ENCODE data around the gene CGB2. TPM values are rescaled to one million over a fixed set of nuclear protein-coding genes. Genes with fewer than 3 reads are reported as not detected.

The CGB2 gene
- total and polyA plus RNA-seq, 9 donors: 0.27 TPM; not detected in 8

Other genes with a start within 250 kb of the CGB2 start
- 18.8 TPM for gene BCAT2, start 220.9 kb upstream of the CGB2 start, total RNA-seq
- gene BCAT2, start 220.9 kb upstream of the CGB2 start, polyA plus RNA-seq (ENCODE audit: insufficient read depth in 1 of 8, insufficient read length in 8 of 8, low replicate concordance in 1 of 8): 10 to 100 TPM; 21.2 to 32.7 (median 24.6) TPM
- gene HSD17B14, start 195.4 kb upstream of the CGB2 start, total RNA-seq: 2.7 TPM
- gene HSD17B14, start 195.4 kb upstream of the CGB2 start, polyA plus RNA-seq (ENCODE audit: insufficient read depth in 1 of 8, insufficient read length in 8 of 8, low replicate concordance in 1 of 8): 1 to 10 TPM; 1.9 to 8.3 (median 4.3) TPM
- gene PLEKHA4, start 163.3 kb upstream of the CGB2 start, total RNA-seq: 18.7 TPM
- 10 to 100 TPM; 34.9 to 59.0 (median 38.4) TPM for gene PLEKHA4, start 163.3 kb upstream of the CGB2 start, polyA plus RNA-seq (ENCODE audit: insufficient read depth in 1 of 8, insufficient read length in 8 of 8, low replicate concordance in 1 of 8)
- 32.2 TPM for gene PPP1R15A, start 159.5 kb upstream of the CGB2 start, total RNA-seq
- gene PPP1R15A, start 159.5 kb upstream of the CGB2 start, polyA plus RNA-seq (ENCODE audit: insufficient read depth in 1 of 8, insufficient read length in 8 of 8, low replicate concordance in 1 of 8): 10 to 100 TPM; 49.0 to 84.7 (median 57.3) TPM
- 0.09 TPM for gene TULP2, start 133.1 kb upstream of the CGB2 start, total RNA-seq
- under 1 TPM in 7 of 8 donors, not detected in 1; 0.13 to 0.88 (median 0.46) TPM for gene TULP2, start 133.1 kb upstream of the CGB2 start, polyA plus RNA-seq (ENCODE audit: insufficient read depth in 1 of 8, insufficient read length in 8 of 8, low replicate concordance in 1 of 8)
- 97.3 TPM for gene NUCB1, start 131.6 kb upstream of the CGB2 start, total RNA-seq
- gene NUCB1, start 131.6 kb upstream of the CGB2 start, polyA plus RNA-seq (ENCODE audit: insufficient read depth in 1 of 8, insufficient read length in 8 of 8, low replicate concordance in 1 of 8): 100 to 1,000 TPM; 141 to 216 (median 175) TPM
- 0.31 TPM for gene DHDH, start 98.2 kb upstream of the CGB2 start, total RNA-seq
- gene DHDH, start 98.2 kb upstream of the CGB2 start, polyA plus RNA-seq (ENCODE audit: insufficient read depth in 1 of 8, insufficient read length in 8 of 8, low replicate concordance in 1 of 8): 1 to 10 TPM in 1 of 8 donors, under 1 TPM in 7; 0.20 to 1.9 (median 0.42) TPM
- gene BAX, start 77.0 kb upstream of the CGB2 start, total RNA-seq: 27.1 TPM
- 10 to 100 TPM; 33.9 to 52.4 (median 44.7) TPM for gene BAX, start 77.0 kb upstream of the CGB2 start, polyA plus RNA-seq (ENCODE audit: insufficient read depth in 1 of 8, insufficient read length in 8 of 8, low replicate concordance in 1 of 8)
- 786 TPM for gene FTL, start 66.6 kb upstream of the CGB2 start, total RNA-seq
- gene FTL, start 66.6 kb upstream of the CGB2 start, polyA plus RNA-seq (ENCODE audit: insufficient read depth in 1 of 8, insufficient read length in 8 of 8, low replicate concordance in 1 of 8): 100 to 1,000 TPM; 576 to 914 (median 741) TPM
- gene GYS1, start 38.6 kb upstream of the CGB2 start, total RNA-seq: 43.8 TPM
- gene GYS1, start 38.6 kb upstream of the CGB2 start, polyA plus RNA-seq (ENCODE audit: insufficient read depth in 1 of 8, insufficient read length in 8 of 8, low replicate concordance in 1 of 8): 10 to 100 TPM; 47.3 to 87.3 (median 65.3) TPM
- gene RUVBL2, start 38.0 kb upstream of the CGB2 start, total RNA-seq: 63.8 TPM
- 10 to 100 TPM; 55.3 to 72.5 (median 66.9) TPM for gene RUVBL2, start 38.0 kb upstream of the CGB2 start, polyA plus RNA-seq (ENCODE audit: insufficient read depth in 1 of 8, insufficient read length in 8 of 8, low replicate concordance in 1 of 8)
- gene LHB, start 14.8 kb upstream of the CGB2 start, total RNA-seq: not detected
- not detected for gene LHB, start 14.8 kb upstream of the CGB2 start, polyA plus RNA-seq (ENCODE audit: insufficient read depth in 1 of 8, insufficient read length in 8 of 8, low replicate concordance in 1 of 8)
- 0.22 TPM for gene CGB3, start 7.6 kb upstream of the CGB2 start, total RNA-seq
- gene CGB3, start 7.6 kb upstream of the CGB2 start, polyA plus RNA-seq (ENCODE audit: insufficient read depth in 1 of 8, insufficient read length in 8 of 8, low replicate concordance in 1 of 8): under 1 TPM in 2 of 8 donors, not detected in 6; 0.57 to 0.60 TPM
- not detected for gene CGB1, start 5.0 kb downstream of the CGB2 start, total RNA-seq
- not detected for gene CGB1, start 5.0 kb downstream of the CGB2 start, polyA plus RNA-seq (ENCODE audit: insufficient read depth in 1 of 8, insufficient read length in 8 of 8, low replicate concordance in 1 of 8)
- gene CGB5, start 12.0 kb downstream of the CGB2 start, total RNA-seq: 0.40 TPM
- 1 to 10 TPM in 1 of 8 donors, under 1 TPM in 2, not detected in 5; 0.23 to 1.4 (median 0.63) TPM for gene CGB5, start 12.0 kb downstream of the CGB2 start, polyA plus RNA-seq (ENCODE audit: insufficient read depth in 1 of 8, insufficient read length in 8 of 8, low replicate concordance in 1 of 8)
- 0.31 TPM for gene CGB8, start 17.2 kb downstream of the CGB2 start, total RNA-seq
- under 1 TPM in 4 of 8 donors, not detected in 4; 0.20 to 0.58 (median 0.25) TPM for gene CGB8, start 17.2 kb downstream of the CGB2 start, polyA plus RNA-seq (ENCODE audit: insufficient read depth in 1 of 8, insufficient read length in 8 of 8, low replicate concordance in 1 of 8)
- gene CGB7, start 25.9 kb downstream of the CGB2 start, total RNA-seq: 0.53 TPM
- gene CGB7, start 25.9 kb downstream of the CGB2 start, polyA plus RNA-seq (ENCODE audit: insufficient read depth in 1 of 8, insufficient read length in 8 of 8, low replicate concordance in 1 of 8): 1 to 10 TPM in 4 of 8 donors, under 1 TPM in 4; 0.34 to 1.4 (median 0.87) TPM
- gene NTF4, start 32.9 kb downstream of the CGB2 start, total RNA-seq: 1.6 TPM
- 1 to 10 TPM; 2.5 to 5.2 (median 3.6) TPM for gene NTF4, start 32.9 kb downstream of the CGB2 start, polyA plus RNA-seq (ENCODE audit: insufficient read depth in 1 of 8, insufficient read length in 8 of 8, low replicate concordance in 1 of 8)
- 2.8 TPM for gene KCNA7, start 40.8 kb downstream of the CGB2 start, total RNA-seq
- gene KCNA7, start 40.8 kb downstream of the CGB2 start, polyA plus RNA-seq (ENCODE audit: insufficient read depth in 1 of 8, insufficient read length in 8 of 8, low replicate concordance in 1 of 8): 1 to 10 TPM; 4.4 to 8.1 (median 6.4) TPM
- gene SNRNP70, start 53.6 kb downstream of the CGB2 start, total RNA-seq: 157 TPM
- 100 to 1,000 TPM; 173 to 276 (median 221) TPM for gene SNRNP70, start 53.6 kb downstream of the CGB2 start, polyA plus RNA-seq (ENCODE audit: insufficient read depth in 1 of 8, insufficient read length in 8 of 8, low replicate concordance in 1 of 8)
- gene LIN7B, start 82.5 kb downstream of the CGB2 start, total RNA-seq: 11.6 TPM
- gene LIN7B, start 82.5 kb downstream of the CGB2 start, polyA plus RNA-seq (ENCODE audit: insufficient read depth in 1 of 8, insufficient read length in 8 of 8, low replicate concordance in 1 of 8): 10 to 100 TPM in 6 of 8 donors, 1 to 10 TPM in 2; 9.6 to 14.4 (median 11.2) TPM
- gene C19orf73, start 87.3 kb downstream of the CGB2 start, total RNA-seq: 0.35 TPM
- gene C19orf73, start 87.3 kb downstream of the CGB2 start, polyA plus RNA-seq (ENCODE audit: insufficient read depth in 1 of 8, insufficient read length in 8 of 8, low replicate concordance in 1 of 8): 1 to 10 TPM in 2 of 8 donors, under 1 TPM in 6; 0.33 to 1.2 (median 0.72) TPM
- gene PPFIA3, start 87.7 kb downstream of the CGB2 start, total RNA-seq: 5.5 TPM
- 10 to 100 TPM in 1 of 8 donors, 1 to 10 TPM in 7; 7.2 to 11.1 (median 8.3) TPM for gene PPFIA3, start 87.7 kb downstream of the CGB2 start, polyA plus RNA-seq (ENCODE audit: insufficient read depth in 1 of 8, insufficient read length in 8 of 8, low replicate concordance in 1 of 8)
- gene HRC, start 123.5 kb downstream of the CGB2 start, total RNA-seq: 105 TPM
- gene HRC, start 123.5 kb downstream of the CGB2 start, polyA plus RNA-seq (ENCODE audit: insufficient read depth in 1 of 8, insufficient read length in 8 of 8, low replicate concordance in 1 of 8): 100 to 1,000 TPM; 106 to 172 (median 135) TPM
- 13.1 TPM for gene TRPM4, start 125.9 kb downstream of the CGB2 start, total RNA-seq
- 10 to 100 TPM; 24.0 to 52.5 (median 36.4) TPM for gene TRPM4, start 125.9 kb downstream of the CGB2 start, polyA plus RNA-seq (ENCODE audit: insufficient read depth in 1 of 8, insufficient read length in 8 of 8, low replicate concordance in 1 of 8)

All from muscle of leg (tissue), 9 donors.